H9 (cell line): ENCODE measurements around the gene STK38L. TPM values are rescaled to one million over a fixed set of nuclear protein-coding genes. Genes with fewer than 3 reads are reported as not detected.

Source experiments
- DNase-seq: peaks from one replicate; pipeline ENCODE4 v3.0.0-alpha.2; 2017
- H2AFZ ChIP-seq: one replicate; pipeline ENCODE4 v1.6.1; 2013; ENCODE audit warnings: mild to moderate bottlenecking, low read length, control low read depth, moderate library complexity
- H2AK5ac ChIP-seq: 2 replicates; pipeline ENCODE4 v1.6.1; 2013; ENCODE audit warnings: low read length, control low read depth, mixed read lengths; ENCODE audit not compliant: insufficient read length
- H2BK120ac ChIP-seq: one replicate; pipeline ENCODE4 v1.6.1; 2013; ENCODE audit warnings: low read depth, mild to moderate bottlenecking, low read length, control low read depth, inconsistent platforms; ENCODE audit not compliant: poor library complexity, severe bottlenecking
- H2BK12ac ChIP-seq: 2 replicates; pipeline ENCODE4 v1.6.1; 2013; ENCODE audit warnings: low read length, control low read depth, mixed read lengths, low read depth; ENCODE audit not compliant: insufficient read length
- H2BK15ac ChIP-seq: 2 replicates; pipeline ENCODE4 v1.6.1; 2013; ENCODE audit warnings: low read depth, low read length, control low read depth
- H2BK20ac ChIP-seq: one replicate; pipeline ENCODE4 v1.6.1; 2013; ENCODE audit warnings: low read depth, mild to moderate bottlenecking, low read length, control low read depth, inconsistent platforms; ENCODE audit not compliant: poor library complexity, severe bottlenecking
- H2BK5ac ChIP-seq: 2 replicates; pipeline ENCODE4 v1.6.1; 2013; ENCODE audit warnings: low read length, control low read depth, mixed read lengths; ENCODE audit not compliant: insufficient read length
- H3K14ac ChIP-seq: 2 replicates; pipeline ENCODE4 v1.6.1; 2013; ENCODE audit warnings: low read length, control low read depth; ENCODE audit not compliant: insufficient read depth
- H3K18ac ChIP-seq: 2 replicates; pipeline ENCODE4 v1.6.1; 2013; ENCODE audit warnings: low read depth, mild to moderate bottlenecking, mixed read lengths, low read length, control low read depth; ENCODE audit not compliant: insufficient read length
- H3K23ac ChIP-seq: 2 replicates; pipeline ENCODE4 v1.6.1; 2013; ENCODE audit warnings: low read length, control low read depth, mixed read lengths, low read depth; ENCODE audit not compliant: insufficient read length
- H3K23me2 ChIP-seq: 2 replicates; pipeline ENCODE4 v1.6.1; 2013; ENCODE audit warnings: low read depth, mild to moderate bottlenecking, mixed read lengths, low read length, control low read depth; ENCODE audit not compliant: insufficient read length, poor library complexity, severe bottlenecking
- H3K27ac ChIP-seq: 2 replicates; pipeline ENCODE4 v1.5.1; 2013; ENCODE audit warnings: low read length, control low read depth, mixed read lengths, low read depth; ENCODE audit not compliant: insufficient read length
- H3K27me3 ChIP-seq: 2 replicates; pipeline ENCODE4 v1.6.1; 2013; ENCODE audit warnings: low read length, control low read depth, inconsistent platforms; ENCODE audit not compliant: insufficient read depth
- H3K4ac ChIP-seq: 2 replicates; pipeline ENCODE4 v1.6.1; 2013; ENCODE audit warnings: low read depth, mild to moderate bottlenecking, control low read depth, inconsistent platforms, low read length, moderate library complexity
- H3K4me1 ChIP-seq: 2 replicates; pipeline ENCODE4 v1.6.1; 2013; ENCODE audit warnings: low read length, control low read depth, inconsistent platforms; ENCODE audit not compliant: insufficient read depth
- H3K4me2 ChIP-seq: 2 replicates; pipeline ENCODE4 v1.6.1; 2013; ENCODE audit warnings: low read length, control low read depth, mixed read lengths; ENCODE audit not compliant: insufficient read length, insufficient read depth
- H3K56ac ChIP-seq: 2 replicates; pipeline ENCODE4 v1.6.1; 2013; ENCODE audit warnings: low read depth, mild to moderate bottlenecking, mixed read lengths, low read length, control low read depth; ENCODE audit not compliant: insufficient read length
- H3K79me1 ChIP-seq: 2 replicates; pipeline ENCODE4 v1.6.1; 2013; ENCODE audit warnings: low read depth, mild to moderate bottlenecking, moderate library complexity, low read length, control low read depth, inconsistent platforms; ENCODE audit not compliant: insufficient read depth, poor library complexity, severe bottlenecking
- H3K79me2 ChIP-seq: 2 replicates; pipeline ENCODE4 v1.6.1; 2013; ENCODE audit warnings: low read length, control low read depth, inconsistent platforms; ENCODE audit not compliant: insufficient read depth
- H3K9ac ChIP-seq: 2 replicates; pipeline ENCODE4 v1.6.1; 2013; ENCODE audit warnings: low read length, control low read depth, mixed read lengths; ENCODE audit not compliant: insufficient read length; ENCODE audit errors: extremely low read depth
- H3K9me3 ChIP-seq: one replicate; pipeline ENCODE4 v1.6.1; 2013; ENCODE audit warnings: low read depth, low read length, inconsistent platforms; ENCODE audit not compliant: control insufficient read depth
- H3T11ph ChIP-seq: one replicate; pipeline ENCODE4 v1.6.1; 2013; ENCODE audit warnings: mild to moderate bottlenecking, low read length, control low read depth, inconsistent platforms
- H4K20me1 ChIP-seq: one replicate; pipeline ENCODE4 v1.6.1; 2013; ENCODE audit not compliant: control insufficient read depth, insufficient read length, insufficient read depth
- H4K5ac ChIP-seq: 2 replicates; pipeline ENCODE4 v1.6.1; 2013; ENCODE audit warnings: low read depth, mild to moderate bottlenecking, mixed read lengths, low read length, control low read depth; ENCODE audit not compliant: insufficient read length
- H4K8ac ChIP-seq: replicated peaks from 2 replicates; pipeline ENCODE4 v1.6.1; 2013; ENCODE audit warnings: low read length, control low read depth, mixed read lengths, low read depth; ENCODE audit not compliant: insufficient read length
- H4K91ac ChIP-seq: 2 replicates; pipeline ENCODE4 v1.6.1; 2013; ENCODE audit warnings: low read depth, mild to moderate bottlenecking, moderate library complexity, mixed read lengths, low read length, control low read depth; ENCODE audit not compliant: insufficient read length
- H3K27ac Mint-ChIP-seq, 3 experiments: 2 replicates in 2 of 3; 3 replicates in 1 of 3; pipeline ENCODE4 v1.8.0; 2020 to 2021; ENCODE audit warnings: mixed read lengths in 3 of 3, mild to moderate bottlenecking in 1 of 3, moderate library complexity in 1 of 3
- H3K27me3 Mint-ChIP-seq: 2 replicates; pipeline ENCODE4 v1.8.0; 2021; ENCODE audit warnings: low read depth, mild to moderate bottlenecking, moderate library complexity, mixed read lengths
- H3K36me3 Mint-ChIP-seq, 3 experiments: 2 replicates in 2 of 3; 3 replicates in 1 of 3; pipeline ENCODE4 v1.8.0; 2020 to 2021; ENCODE audit warnings: low read depth in 3 of 3, mixed read lengths in 3 of 3; ENCODE audit not compliant: insufficient read depth in 1 of 3
- H3K4me1 Mint-ChIP-seq, 2 experiments: 2 replicates each; pipeline ENCODE4 v1.8.0; 2020; ENCODE audit warnings: mixed read lengths in 2 of 2
- H3K4me3 Mint-ChIP-seq, 2 experiments: 2 replicates in 1 of 2; 3 replicates in 1 of 2; pipeline ENCODE4 v1.8.0; 2020 to 2021; ENCODE audit warnings: mild to moderate bottlenecking in 2 of 2, mixed read lengths in 2 of 2, moderate library complexity in 1 of 2
- H3K9me3 Mint-ChIP-seq, 2 experiments: 2 replicates in 1 of 2; 3 replicates in 1 of 2; pipeline ENCODE4 v1.8.0; 2020; ENCODE audit warnings: mild to moderate bottlenecking in 2 of 2, mixed read lengths in 2 of 2, moderate library complexity in 1 of 2
- WGBS: extraction: QIAGEN DNeasy Blood & Tissue Kit; methylation state at CpG from one replicate; pipeline ENCODE4 v1.1.7; 2013; ENCODE audit warnings: missing lambda C conversion rate, low lambda C conversion rate, mixed read lengths; ENCODE audit not compliant: insufficient read length; ENCODE audit errors: extremely low coverage; 5-methylcytosine and 5-hydroxymethylcytosine counted together
- total RNA-seq: library from RNA; stranded (reverse); gene quantifications from 2 replicates; pipeline ENCODE4 v1.2.1, GENCODE V29; 2021
- TF ChIP-seq, protein P1 (sequence below): fragments of 200-600 bp; sonication (generic); conservative IDR thresholded peaks from 3 replicates; pipeline ENCODE4 v1.8.0; 2021; ENCODE audit warnings: antibody characterized with exemption, mild to moderate bottlenecking

Gene STK38L
- total RNA-seq, 1 experiment from 2014 or later: 44.9 TPM

DNA sequence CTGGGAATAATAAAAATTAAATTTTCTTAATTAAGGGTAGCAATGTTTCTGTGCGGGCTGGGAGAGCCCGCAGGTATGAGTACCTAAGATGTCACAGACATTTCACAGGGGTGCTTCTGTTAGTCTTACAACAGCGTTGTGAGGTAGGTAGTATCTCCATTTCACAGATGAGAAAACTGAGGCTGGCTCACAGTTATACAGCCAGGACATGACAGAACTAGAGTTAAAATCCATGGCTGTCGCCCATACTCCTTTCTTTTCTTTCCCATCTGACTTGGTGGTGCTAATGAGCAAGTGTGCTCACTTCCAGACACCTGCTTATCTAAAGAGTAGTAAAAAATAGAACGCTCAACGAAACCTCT lies 90.6 kb downstream of the STK38L start:
- Histone ChIP-seq H3K79me1 (peaks cover 3% of the 10 kb centered on the region), H3K18ac (no peak overlapping the region), H2BK12ac (no peak overlapping the region), H4K91ac (no peak overlapping the region), H2BK5ac (no peak overlapping the region), H2BK20ac (no peak overlapping the region), H3K9ac (no peak overlapping the region), H3K79me2 (0 out of 2 replicates have a peak, but pooled peaks cover 2% of the 10 kb centered on the region), H3T11ph (no peak overlapping the region), H2BK120ac (no peak overlapping the region), H3K23me2 (peaks cover 8% of the 10 kb centered on the region), H4K8ac (no peak overlapping the region), H3K14ac (no peak overlapping the region), H4K20me1 (no peaks in the 10 kb centered on the region), H3K27me3 (peaks cover 10% of the 10 kb centered on the region; the same call in 1 of the 2 replicates), H2AFZ (no peak overlapping the region), H2AK5ac (no peak overlapping the region), H3K4ac (no peak overlapping the region), H3K9me3 (no peaks in the 10 kb centered on the region), H3K4me2 (no peak overlapping the region), H3K56ac (no peak overlapping the region), H3K4me1 (no peaks in the 10 kb centered on the region; the same call in none of the 2 replicates), H3K27ac (no peak overlapping the region), H4K5ac (no peak overlapping the region), H2BK15ac (no peak overlapping the region), H3K23ac (no peak overlapping the region)
- Mint-ChIP-seq H3K9me3 (no peaks in the 10 kb centered on the region), H3K27me3 (peaks cover 31% of the 10 kb centered on the region), H3K27ac (no peak overlapping the region), H3K4me3 (no peak overlapping the region), H3K4me1 (peaks cover 23 to 31% of the 10 kb centered on the region in 2 experiments), H3K36me3 (no peaks in the 10 kb centered on the region)
- no CpG with 5 or more reads among the region's 6 CpGs for WGBS
- no peak for DNase-seq
- TF ChIP-seq, protein P1, sequence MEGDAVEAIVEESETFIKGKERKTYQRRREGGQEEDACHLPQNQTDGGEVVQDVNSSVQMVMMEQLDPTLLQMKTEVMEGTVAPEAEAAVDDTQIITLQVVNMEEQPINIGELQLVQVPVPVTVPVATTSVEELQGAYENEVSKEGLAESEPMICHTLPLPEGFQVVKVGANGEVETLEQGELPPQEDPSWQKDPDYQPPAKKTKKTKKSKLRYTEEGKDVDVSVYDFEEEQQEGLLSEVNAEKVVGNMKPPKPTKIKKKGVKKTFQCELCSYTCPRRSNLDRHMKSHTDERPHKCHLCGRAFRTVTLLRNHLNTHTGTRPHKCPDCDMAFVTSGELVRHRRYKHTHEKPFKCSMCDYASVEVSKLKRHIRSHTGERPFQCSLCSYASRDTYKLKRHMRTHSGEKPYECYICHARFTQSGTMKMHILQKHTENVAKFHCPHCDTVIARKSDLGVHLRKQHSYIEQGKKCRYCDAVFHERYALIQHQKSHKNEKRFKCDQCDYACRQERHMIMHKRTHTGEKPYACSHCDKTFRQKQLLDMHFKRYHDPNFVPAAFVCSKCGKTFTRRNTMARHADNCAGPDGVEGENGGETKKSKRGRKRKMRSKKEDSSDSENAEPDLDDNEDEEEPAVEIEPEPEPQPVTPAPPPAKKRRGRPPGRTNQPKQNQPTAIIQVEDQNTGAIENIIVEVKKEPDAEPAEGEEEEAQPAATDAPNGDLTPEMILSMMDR: no peak
